Activated CD8-positive, alpha-beta memory T cell treated with anti-CD3 and anti-CD28 coated beads for 4 hours (primary cell): ENCODE measurements around the gene DNAI1.
"Not testable (repeated sequence)": the region's sequence is repeated elsewhere in the genome, so short reads cannot be mapped to it uniquely, and the experiment has no call there.

Experiments
- DNase-seq, 2 donors: peaks; one replicate each; pipeline ENCODE4 v3.0.0-alpha.2; 2020; ENCODE audit warnings: low read depth in 2 of 2

DNAI1 gene

DNA sequence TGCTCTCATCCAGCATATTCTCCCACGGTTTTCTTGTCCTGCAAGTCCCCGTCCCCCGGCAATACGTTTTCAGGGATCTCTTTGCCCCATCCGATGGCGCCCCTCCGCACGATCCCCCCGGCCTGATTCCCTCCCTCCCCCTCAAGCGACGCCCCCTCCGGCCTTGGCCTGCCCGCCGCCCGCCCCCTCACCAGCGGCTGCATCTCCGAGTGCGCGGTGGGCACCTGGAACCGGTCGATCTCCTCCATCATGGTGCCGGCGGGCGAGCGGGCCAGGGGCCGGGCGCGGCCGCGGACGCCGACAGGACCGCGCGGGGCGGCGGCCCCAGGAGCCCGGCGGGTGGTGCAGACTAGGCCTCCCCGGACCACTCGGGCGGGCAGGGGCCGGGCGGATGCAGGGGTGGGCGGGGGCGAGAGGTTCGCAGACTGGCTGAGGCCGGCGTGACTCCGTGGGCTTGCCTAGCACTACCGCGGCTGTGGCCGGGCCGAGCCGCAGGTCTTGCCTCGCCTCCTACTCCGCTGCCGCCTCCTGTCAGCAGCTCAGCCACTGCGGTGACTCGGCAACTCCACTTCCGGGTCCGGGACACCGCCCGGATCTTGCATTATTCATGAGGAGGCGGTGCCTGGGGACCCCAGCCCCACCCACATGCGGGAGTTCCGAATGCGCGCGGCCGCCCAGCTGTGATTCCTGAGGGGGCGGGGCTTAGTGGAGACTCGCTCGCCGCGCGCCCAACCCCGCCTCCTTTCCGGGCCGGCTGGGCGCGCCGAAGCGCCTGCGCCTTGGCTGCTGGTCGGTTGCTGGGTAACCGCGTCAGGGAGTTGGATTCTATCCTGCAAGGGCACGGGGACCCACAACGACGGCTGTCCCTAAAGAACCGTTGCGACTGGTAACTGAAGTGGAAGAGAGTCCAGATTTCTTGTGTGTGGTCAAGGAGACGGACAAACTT lies at the start of gene DNAI1, which contains the start of gene FAM219A:
TSS of gene DNAI1 (plus strand) at position 793 of the 946 bp plus-strand sequence. CDS start 201 bp downstream, outside the sequence.
TSS of gene FAM219A (minus strand) at position 558 of the 946 bp plus-strand sequence. CDS start at position 251, 307 bp downstream.
- DNase-seq = peak; percentile 97 to 98

DNA sequence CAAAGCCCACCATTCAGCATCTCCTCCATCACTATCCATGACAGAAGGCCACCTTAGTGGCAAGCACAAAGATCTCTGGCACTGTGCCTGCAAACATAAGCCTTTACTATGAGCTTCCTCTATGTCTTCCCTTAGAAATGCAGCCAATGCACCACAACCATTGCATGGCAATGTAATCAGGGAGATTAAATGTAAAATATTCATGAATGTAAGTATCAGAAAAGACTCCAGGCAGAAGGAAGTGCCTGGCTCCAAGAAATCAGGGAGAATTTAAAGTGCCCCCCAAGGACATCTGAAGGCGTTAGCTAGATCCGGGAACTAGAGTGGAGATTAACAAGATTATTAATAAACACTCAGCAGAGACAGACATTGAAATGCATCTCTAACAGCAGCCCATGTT lies 49.5 kb upstream of the DNAI1 start:
- DNase-seq = no peak

DNA sequence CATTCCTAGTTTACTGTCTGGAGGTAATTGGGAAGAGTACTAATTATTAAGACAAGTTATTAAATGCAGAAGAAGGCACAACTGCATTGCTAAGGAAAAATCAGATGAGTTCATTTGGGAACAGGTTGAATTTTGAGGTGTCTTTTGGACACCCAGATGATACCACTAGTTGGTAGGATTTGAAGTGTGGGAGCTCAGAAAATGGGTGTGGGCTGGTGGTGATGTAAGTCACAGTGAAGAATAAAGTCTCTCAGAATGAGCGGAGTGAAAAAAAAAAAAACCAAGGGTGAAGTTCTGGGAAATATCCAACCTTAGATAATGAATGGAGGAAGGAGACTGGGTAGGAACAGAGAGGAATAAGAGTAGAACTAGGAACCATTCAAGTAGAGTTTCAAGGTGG lies 46.3 kb upstream of the DNAI1 start:
- DNase-seq = no peak

DNA sequence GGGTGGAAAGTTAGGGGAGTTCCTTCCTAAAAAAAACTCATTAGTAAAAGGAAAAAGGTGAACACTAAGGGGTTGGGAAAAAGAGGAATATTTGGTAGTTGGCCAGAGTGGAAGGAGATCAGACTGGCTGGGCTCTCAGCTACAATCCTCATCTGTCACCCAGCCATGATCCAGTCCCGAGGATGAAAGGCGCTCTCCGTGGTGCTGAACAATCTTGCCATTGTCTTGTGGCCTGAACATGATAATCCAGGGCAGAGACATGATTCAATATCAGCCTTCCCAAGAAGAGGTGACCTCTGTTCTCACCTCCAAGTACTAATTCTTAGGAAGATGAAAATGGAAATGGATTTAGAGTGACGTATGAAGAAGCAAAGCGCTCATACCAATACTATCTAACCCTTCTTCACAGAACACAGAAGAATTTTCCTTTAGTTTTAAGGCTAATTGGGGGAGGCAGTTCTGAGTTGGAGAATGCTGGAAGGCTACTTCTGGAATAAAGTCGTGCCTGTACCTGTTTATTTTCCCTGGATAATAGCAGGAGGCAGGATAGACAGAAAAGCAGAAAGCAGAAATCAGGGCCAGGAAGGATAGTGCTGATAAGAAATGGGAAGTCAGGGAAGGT lies 45.3 kb upstream of the DNAI1 start:
- DNase-seq = no peak

- no peak for DNase-seq
Observed at GRCh38 chr9:34417734-34418133, 40.9 kb upstream of the DNAI1 start.

DNA sequence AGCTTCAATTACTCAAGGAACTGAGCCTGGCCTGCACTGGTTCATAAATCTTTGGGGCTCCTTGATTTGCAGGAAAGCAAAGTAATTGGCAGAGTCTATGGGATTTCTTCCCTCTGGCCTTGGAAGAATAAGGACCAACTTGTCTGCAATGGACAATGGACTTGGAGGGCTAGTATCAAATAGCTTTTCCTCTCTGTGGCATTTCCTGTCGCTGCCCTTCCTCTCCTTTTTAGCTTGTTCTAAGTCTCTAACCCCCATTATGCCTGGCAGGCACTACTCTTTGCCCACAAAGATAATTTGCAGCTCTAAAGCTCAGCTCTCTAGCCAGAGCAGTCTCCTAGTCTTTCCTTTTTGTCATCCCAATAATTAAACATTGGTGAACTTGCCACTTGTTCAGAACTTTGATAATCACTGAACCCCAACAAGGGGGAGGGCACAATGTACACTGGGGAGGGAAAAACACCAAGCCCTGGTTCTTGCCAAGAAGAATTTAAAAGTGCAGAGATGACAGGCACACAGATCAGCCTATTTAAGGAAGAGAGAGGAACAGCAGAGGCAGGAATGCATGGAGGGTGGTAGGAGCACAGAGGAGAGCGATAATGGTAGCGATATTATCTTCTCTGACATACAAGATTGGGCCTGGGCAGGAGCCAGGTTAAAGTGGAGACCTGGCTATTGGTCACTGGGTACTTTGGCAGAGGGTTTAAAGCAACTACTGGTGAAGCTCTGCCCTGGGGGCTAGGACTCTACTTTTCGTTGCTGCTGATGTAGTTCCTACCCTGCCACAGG lies 38.7 kb upstream of the DNAI1 start:
- DNase-seq = no peak

DNA sequence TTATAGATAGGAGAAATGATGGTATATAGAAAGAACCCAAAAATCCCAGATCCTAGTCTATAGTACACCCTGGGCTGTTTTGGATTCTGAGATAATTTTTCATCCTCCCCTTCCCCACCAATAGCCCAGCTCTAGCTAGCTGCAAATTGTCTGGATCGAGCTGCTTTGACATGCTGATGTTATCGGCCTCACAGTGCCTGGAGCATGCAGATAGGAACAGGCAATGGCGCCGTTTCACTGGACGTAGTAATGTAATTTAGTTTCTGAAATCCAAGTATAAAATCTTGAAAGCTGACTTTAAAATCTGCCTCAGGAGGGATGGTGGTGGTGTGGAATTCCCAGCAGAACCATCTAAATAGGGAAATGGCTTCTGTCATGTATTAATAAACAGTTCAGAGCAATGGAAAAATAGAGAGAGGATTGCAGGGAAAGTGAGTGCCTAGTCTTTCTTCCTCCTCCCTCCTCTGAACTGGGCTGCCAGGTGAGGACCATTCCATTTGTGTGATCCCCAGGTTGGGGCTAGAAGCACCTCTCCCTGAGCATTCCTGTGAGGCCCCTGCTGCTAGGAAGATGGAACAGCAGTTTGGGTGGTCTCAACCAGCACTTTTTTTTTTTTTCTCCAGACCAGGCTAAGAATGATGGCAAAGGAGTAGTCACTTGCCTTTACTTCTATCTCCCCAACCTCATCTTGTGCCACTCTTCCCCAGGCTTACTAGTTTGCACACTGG lies 32.1 kb upstream of the DNAI1 start:
- DNase-seq = no peak

DNA sequence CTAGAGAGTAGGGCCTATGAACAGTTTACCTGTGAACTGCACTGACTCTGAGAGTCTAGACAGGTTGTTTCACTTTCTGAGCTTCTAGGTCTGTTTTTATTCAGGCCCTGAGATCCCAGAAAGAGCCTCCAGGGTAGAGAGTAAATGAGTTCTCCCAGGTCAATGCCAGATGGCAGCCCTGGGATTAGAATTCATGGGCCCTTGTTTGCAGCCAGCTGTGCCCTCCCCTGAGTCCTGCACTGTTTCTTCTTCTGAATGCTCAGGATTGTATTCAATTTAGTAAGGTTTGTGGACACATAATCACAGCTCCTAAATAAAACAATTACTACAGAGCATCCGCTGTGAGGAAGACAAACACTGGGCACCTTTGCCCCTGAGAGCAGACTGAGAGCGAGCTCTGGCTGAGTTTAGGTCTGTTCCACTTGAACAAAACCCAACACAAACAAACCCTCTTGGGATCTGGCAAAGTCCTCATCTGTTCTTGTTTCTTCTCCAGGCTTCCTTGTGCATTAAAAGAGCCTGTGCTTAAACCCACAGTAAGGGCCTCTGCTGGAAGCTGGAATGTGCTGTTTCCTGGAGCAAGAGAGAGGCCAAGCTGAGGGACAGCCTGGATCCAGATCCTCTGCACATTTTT lies 30.2 kb upstream of the DNAI1 start:
- no peak for DNase-seq

GRCh38 chr9:34430843-34431437 lies 27.7 kb upstream of the DNAI1 start:
- no peak for DNase-seq

- DNase-seq = no peak
Observed at GRCh38 chr9:34431667-34432066, 26.9 kb upstream of the DNAI1 start.

- DNase-seq = no peak
Observed at GRCh38 chr9:34437006-34437925, 21.3 kb upstream of the DNAI1 start.

DNA sequence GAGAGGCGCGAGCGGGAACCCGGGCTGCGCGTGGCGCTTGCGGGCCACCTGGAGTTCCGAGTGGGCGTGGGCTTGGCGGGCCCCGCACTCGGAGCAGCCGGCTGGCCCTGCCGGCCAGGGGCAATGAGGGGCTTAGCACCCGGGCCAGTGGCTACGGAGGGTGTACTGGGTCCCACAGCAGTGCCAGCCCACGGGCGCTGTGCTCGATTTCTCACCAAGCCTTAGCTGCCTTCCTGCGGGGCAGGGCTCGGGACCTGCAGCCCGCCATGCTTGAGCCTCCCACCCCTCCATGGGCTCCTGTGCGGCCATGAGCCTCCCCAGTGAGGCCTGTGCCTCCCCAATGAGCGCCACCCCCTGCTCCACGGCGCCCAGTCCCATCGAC lies 20.7 kb upstream of the DNAI1 start:
- not testable (repeated sequence) for DNase-seq

- not testable (repeated sequence) for DNase-seq
Observed at GRCh38 chr9:34438465-34438864, 20.1 kb upstream of the DNAI1 start.

- no peak for DNase-seq
Observed at GRCh38 chr9:34440017-34440416, 18.6 kb upstream of the DNAI1 start.

- no peak for DNase-seq
Observed at GRCh38 chr9:34442770-34443169, 15.8 kb upstream of the DNAI1 start.

GRCh38 chr9:34443533-34443932 lies 15.1 kb upstream of the DNAI1 start:
- no peak for DNase-seq

- no peak for DNase-seq
Observed at GRCh38 chr9:34443976-34444375, 14.6 kb upstream of the DNAI1 start.

GRCh38 chr9:34446468-34446891 lies 12.1 kb upstream of the DNAI1 start:
- DNase-seq = no peak

GRCh38 chr9:34446951-34447350 lies 11.7 kb upstream of the DNAI1 start:
- DNase-seq = no peak
